Measurements from ENCODE around the gene ZNF677.
"Not testable (repeated sequence)": the region's sequence is repeated elsewhere in the genome, so short reads cannot be mapped to it uniquely, and the experiment has no call there.

ZNF677 gene

DNA sequence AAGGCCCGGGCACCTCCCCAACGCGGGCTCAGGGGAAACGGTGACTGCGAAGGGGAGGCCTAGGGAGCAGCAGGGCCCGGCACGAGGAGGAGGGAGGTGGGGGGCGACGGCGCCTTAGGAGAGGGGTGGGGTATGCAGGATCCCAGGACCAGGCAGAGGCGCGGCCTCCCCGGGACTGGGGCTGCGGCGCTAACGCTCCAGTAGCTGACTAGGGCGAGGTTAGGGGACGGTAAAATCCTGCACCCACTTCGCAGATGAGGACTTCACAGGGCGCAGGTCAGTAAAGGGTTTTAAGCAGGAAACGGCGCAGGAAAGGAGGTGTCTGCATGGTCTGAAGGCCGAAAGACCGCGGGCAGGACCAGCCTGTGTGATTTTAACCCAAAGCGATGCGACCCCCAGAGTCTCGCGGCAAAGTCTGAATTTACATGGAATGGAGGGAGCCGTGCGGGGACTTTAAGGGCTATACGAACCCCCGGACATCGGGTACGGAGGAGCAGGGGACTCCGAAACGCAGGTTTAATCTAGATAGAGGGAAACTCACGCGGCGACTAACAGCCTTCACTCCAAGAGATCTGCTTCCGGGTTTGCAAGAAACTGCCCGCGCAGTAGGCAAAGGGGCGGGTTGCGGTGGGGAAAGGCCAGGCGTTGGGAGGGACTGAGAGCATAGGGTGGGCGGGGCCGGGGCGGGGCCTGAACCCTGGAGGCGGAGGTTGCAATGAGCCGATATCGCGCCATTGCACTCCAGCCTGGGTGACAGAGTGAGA lies 61.7 kb downstream of the ZNF677 start, which contains the start of gene ZNF665:
ZNF665 (minus strand) TSS at position 588 of the 764 bp plus-strand sequence. CDS start 10,460 bp downstream, outside the sequence.
- H3K27me3 ChIP-seq (ENCODE audit: low read depth, low read length), result no peaks in the 10 kb centered on the region
- peak within 1 kb of the TSS; percentile 85 for H3K27ac ChIP-seq (ENCODE audit: low read length)
- peaks cover 0 to 20% of the 10 kb centered on the region in 2 donors for H3K4me1 ChIP-seq (ENCODE audit: control insufficient read depth in 1 of 2, insufficient read depth in 2 of 2, low read length in 2 of 2)
- H3K4me3 ChIP-seq (ENCODE audit: low read depth in 1 of 2, low read length in 2 of 2), result peak within 1 kb of the TSS; percentile 93 to 96
- H3K36me3 ChIP-seq (ENCODE audit: control insufficient read depth in 1 of 2, insufficient read depth in 2 of 2, low read length in 2 of 2), result peaks cover 0 to 4% of the 10 kb centered on the region in 2 donors
- H3K9me3 ChIP-seq (ENCODE audit: control insufficient read depth in 1 of 2, low read length in 2 of 2), result no peaks in the 10 kb centered on the region

DNA sequence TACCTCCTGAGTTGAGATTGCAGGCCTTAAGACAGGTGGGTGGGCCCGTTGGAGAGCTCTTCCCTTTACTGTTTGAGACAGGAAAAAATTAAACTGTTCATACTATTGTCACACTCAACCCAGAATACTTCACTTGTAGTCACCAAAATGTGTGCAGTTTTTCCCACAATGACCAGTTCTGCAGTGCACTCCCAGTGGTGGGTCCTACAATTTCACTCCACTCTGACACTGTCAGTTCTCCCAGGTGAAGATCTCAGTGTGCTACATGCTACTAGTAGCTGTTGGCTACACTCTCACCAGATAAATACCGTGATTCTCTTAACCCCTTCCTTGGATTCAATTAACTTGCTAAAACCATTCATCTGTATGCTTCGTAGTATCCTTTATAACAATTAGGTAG lies 64.4 kb downstream of the ZNF677 start:
- no peaks in the 10 kb centered on the region for H3K9me3 ChIP-seq (ENCODE audit: control insufficient read depth in 1 of 2, low read length in 2 of 2)
- no peak overlapping the region for H3K27ac ChIP-seq (ENCODE audit: low read length)
- H3K27me3 ChIP-seq (ENCODE audit: low read depth, low read length), result no peaks in the 10 kb centered on the region
- peaks cover 0 to 4% of the 10 kb centered on the region in 2 donors for H3K36me3 ChIP-seq (ENCODE audit: control insufficient read depth in 1 of 2, insufficient read depth in 2 of 2, low read length in 2 of 2)
- H3K4me1 ChIP-seq (ENCODE audit: control insufficient read depth in 1 of 2, insufficient read depth in 2 of 2, low read length in 2 of 2), result peaks cover 0 to 14% of the 10 kb centered on the region in 2 donors
- H3K4me3 ChIP-seq (ENCODE audit: low read depth in 1 of 2, low read length in 2 of 2), result no peak overlapping the region

DNA sequence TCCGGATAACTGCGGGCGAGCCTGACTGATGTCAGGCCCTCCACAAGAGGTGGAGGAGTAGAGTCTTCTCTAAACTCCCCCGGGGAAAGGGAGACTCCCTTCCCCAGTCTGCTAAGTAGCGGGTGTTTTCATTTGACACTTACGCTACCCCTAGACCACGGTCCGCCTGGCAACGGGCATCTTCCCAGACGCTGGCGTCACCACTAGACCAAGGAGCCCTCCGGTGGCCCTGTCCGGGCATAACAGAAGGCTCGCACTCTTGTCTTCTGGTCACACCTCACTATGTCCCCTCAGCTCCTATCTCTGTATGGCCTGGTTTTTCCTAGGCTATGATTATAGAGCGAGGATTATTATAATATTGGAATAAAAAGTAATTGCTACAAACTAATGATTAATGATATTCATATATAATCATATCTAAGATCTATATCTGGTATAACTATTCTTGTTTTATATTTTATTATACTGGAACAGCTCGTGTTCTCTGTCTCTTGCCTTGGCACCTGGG lies 64.9 kb downstream of the ZNF677 start:
- H3K27ac ChIP-seq (ENCODE audit: low read length); H3K27me3 ChIP-seq (ENCODE audit: low read depth, low read length); H3K9me3 ChIP-seq (ENCODE audit: control insufficient read depth in 1 of 2, low read length in 2 of 2); H3K36me3 ChIP-seq (ENCODE audit: control insufficient read depth in 1 of 2, insufficient read depth in 2 of 2, low read length in 2 of 2); H3K4me3 ChIP-seq (ENCODE audit: low read depth in 1 of 2, low read length in 2 of 2): not testable (repeated sequence)
- H3K4me1 ChIP-seq (ENCODE audit: control insufficient read depth in 1 of 2, insufficient read depth in 2 of 2, low read length in 2 of 2), result peaks cover 0 to 14% of the 10 kb centered on the region in 2 donors
